GM03348 (cell line): ENCODE results near the gene TMEM187.

Experiments
- DNase-seq: peaks from one replicate; pipeline ENCODE4 v3.0.0; 2012; ENCODE audit warnings: low spot score

The TMEM187 gene

DNA sequence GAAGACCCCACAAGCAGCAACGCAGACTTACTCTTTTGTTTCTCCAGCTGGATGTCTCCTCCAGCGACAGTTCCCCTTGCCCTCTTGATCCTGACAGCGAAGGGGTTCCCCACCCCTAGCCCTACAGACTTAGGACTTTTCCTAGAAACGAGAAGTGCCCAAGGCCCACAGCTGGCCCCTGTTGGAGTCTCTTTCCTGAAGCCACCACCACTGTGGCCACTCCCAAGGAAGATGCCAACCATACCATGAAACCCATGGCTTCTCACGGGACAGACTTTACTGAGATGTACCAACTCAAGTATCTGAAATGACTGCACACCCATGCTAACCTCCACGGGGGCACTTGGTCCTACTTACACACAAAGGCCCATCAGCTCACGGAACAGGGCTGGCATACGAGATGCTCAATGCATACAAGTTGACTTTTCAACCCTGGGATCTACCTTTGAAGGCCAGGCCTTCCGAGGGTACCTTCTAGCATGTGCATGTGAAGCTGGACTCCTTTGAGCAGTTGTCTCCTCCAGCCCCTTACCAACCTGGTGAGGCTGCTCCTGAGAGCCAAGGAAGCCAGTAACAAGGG, 48.1 kb downstream of the TMEM187 start:
- no peak for DNase-seq

DNA sequence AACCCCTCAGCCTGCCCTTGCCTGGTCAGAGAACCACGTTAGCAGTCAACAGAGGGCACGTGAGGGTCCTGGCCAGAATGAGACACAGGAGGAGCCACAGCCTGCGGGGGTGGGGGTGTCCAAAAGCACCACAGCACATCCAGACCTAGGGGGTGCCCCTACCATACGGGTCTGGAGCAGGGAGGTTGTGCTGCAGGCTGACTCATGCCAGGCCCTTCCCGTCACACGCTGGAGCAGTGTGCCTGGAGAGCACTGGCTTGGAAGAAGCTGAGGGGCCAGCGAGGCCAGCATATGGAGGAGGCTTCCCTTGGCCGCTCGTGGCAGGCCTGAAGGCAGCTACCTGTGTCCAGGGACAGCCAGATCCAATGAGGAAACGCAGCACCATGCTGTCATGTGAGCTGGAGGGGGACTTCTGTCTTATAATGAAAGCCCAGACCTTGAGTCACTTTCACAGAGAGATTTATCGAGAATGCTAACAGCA, 48.6 kb downstream of the TMEM187 start:
- DNase-seq: peak; percentile 55

DNA sequence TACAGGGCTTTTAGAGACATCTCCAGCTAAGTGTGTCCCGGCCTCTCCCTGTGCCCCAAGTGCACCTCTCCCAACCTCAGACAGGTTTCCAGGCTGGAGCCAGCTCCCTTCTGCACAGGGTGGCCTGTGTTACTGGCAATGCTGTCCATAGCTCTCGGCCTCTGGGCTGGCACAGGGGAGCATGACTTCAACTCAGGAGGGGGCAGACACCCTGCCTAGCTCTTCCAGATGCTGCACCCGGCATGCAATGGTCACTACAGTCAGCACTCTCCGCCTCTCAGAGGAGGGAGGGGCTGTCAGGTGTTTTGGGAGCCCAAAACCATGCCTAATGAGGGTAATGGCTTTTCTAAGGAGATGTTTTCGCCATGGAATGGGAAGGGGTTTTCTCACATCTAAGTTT, 49.6 kb downstream of the TMEM187 start:
- DNase-seq: no peak

DNA sequence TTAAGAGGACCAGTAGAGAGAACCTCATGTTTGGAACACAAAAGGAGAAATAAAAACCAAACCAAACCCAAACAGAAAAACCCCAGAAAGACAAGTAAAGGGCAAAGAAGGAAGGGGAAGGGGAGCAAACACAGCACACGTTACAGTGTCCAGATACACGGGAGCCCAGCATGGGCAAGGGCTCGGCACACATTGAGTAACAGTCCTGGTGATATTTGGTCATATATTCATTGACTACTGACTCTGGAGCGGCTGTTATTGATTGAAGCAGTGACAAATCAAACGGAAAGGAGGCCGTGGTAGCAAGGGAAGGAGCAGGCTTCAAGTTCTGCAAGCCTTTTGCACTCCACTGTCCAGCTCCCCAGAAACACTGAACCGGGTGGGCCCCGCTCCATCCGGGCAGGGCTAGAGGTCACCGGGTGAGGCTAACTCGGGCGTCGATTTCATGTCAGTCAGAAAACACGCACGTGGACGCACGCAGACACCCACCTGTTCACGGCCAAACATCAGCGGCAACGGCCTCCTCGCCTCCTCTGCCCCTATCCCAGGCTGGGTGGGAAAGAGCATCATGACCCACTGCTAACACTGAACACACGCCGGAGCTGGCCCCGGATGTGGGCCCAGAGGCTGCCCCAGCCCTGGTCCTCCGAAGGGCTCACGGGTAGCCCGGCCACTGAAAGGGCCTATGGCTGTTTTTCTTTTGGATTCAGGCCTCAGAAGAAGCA, 50.9 kb downstream of the TMEM187 start:
- no peak for DNase-seq

DNA sequence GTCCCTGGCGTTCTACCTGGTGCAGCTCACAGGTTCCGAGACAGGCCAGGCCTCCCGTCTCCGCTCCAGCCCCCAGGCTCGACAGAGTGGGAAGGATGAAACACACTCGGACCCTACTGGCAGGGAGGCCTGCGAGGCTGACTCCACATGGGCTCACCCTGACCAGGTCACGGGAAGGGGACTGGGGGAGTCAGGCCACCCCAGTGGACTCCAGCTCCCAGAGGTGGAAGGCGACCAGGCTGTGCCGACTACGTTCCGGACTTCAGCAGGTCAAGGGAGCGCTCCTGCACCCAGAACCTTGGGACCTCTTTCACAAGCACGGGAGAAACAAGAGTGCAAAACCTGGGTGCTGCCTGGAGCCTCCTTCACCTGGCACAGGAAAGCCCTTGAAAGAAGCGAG, 51.7 kb downstream of the TMEM187 start:
- DNase-seq: no peak

DNA sequence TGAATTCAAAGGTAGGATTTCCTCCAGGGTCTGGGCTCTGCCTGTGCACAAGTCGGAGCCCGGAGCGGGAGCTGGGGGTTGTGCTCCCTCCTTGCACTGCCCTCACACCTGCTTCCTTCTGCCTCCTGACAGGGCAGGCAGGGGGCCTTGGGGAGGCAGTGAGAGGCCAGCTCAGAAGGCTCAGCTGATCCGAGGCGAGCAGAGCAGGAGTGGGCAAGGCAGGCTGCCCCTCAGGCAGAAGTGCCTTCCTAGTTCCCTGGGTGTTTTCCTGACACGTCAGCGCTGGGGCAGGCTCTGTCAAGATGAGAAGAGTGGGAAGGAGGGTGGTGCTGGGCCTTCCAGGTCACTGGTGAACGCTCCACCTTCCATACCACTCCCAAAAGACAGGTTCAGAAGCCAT, 52.7 kb downstream of the TMEM187 start:
- DNase-seq: no peak

DNA sequence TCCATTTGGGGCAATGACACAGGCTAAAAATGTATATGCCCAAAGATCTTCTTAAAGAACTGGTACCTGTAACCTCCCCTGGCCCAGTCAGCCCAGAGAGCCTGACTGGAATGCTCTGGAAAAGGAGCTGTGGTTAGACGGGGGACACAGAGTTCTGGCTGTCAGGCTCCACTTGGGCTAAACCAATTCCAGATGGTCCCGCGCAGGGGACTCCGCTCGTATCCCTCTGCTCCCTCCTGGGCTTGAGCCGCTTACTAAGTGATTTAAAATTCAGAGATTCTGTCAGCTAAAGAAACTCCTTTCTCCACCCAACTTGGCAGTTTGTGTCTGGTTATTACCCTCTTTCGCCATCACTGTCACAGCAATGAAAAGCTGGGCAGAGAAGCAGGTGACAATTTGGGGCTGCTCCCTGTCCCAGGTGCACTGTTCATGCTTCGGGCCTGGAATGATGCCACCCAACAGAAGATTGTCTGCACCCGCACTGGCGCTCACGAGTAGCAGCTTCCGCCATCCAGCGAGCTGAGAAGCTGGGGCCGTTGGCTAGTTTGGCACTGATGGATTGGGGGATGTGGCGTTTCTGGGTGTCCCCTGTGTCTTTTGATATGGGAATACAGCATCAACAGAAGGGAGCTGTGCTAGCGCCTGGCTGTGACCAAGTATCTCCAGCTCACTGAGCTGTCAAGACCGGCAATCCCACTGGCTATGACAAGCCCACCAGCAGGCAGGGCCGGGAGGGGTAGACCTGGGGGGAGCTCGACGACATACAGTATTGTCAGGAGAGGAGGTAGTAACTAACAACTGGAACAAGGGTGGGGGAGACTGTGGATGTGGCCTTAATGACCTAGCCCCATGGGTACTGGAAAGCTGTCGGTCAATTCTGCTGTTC, 53.8 kb downstream of the TMEM187 start:
- DNase-seq: peak; percentile 57

DNA sequence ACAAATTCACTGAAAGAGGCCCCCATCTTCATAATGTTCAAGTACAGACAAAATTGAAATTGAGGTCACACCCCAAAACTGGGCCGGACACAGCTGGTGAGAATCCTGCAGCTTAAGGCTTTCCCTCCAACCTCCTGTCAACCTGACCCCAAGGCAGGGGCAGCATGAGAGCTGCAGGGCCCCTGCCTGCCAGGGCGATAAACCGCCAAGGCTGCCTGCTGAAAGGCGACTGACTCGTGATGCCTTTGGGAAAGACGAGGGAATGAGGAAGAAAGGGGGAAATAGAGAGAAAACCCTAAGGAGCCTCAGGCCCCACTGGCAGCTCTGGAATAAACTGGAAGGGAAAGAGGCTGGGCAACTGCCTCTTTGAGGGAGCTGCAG, 54.5 kb downstream of the TMEM187 start:
- DNase-seq: no peak

DNA sequence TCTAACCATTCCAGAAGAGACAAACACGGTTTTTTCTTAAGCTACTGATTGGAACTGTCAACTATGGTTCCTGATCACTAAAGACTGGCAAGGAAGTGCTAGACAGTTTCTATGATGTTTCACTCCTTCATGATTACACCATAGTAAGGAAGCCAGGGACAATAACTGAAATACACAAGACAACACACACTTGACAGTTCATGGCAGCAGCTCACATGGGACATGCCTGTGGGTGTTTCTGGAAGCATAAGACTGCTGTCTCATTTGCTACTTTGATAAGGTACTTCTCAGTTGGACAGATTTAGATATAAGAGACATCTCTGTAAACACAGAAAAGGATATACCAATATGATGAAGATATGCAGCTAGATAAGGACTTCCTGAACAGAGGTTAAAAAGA, 55.4 kb downstream of the TMEM187 start:
- no peak for DNase-seq

DNA sequence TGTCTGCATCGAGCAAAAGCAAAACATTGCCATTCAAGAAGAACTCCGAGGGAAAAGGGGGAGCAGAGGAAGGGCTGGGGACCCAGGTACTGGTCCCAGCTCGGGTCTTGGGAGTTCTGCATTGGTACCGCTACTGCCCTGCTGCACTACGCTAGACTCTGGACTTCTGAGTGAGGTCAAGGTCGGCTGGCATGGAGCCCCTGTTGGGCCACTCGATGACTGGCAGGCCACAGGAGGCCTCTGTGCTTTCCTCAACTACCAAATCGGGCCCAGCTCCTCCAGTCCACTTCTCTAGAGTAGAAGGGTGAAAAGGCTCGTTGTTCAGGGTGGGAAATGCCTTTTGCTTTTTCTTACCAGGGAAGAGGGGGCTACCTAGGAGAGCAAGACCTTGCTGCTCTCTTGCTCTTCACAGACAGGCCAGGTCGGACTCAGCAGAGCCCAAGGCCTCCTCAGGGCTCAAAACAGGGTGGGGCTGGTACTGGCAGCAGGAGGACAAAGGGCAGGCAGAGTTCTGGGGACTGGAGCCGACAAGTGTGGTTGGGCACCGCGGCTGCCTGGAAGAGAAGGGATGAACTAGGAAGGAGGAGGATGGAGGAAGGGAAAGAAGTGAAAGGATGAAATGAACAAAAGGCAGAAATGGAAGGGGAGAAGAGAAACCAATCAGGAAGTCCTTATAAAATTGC, 56.1 kb downstream of the TMEM187 start:
- no peak for DNase-seq

DNA sequence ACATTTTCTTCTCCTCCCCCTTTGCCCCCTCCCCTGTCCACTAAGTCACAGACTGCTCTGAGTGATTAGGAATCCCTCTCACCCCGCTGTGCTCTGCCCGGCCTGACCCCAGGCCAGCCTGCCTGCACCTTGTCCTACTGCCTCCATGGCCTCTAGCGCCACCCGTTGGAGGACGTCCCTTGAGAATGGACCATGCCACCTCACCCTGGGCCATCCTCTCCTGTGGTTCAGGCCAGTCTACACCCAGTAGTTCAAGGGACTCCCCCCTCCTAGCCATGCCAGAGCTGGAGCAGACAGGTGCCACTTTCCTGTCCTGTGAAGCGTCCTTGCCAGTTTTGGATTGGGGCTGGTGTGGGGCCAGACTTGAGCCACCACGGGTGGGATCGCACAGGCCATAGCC, 56.9 kb downstream of the TMEM187 start:
- DNase-seq: no peak

DNA sequence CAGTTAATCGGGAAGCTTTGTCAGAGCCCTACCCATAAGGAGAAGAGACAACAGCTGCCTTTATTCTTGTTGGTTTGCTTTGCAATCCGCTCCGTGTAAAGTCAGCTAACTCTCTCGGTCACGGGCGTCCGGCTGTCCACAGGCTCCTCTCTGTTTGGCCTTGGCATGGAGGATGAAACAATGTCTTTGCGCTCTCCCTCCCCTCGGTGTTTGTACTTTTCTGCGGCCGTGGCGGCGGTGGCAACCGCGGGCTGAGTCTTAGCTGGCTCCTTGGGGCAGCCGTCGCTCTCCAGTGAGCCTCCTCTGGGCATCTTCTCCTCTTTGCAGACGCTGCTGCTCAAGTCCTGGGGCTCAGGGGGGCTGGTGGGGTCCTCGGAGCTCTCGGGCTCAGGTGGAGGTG, 57.7 kb downstream of the TMEM187 start:
- no peak for DNase-seq

DNA sequence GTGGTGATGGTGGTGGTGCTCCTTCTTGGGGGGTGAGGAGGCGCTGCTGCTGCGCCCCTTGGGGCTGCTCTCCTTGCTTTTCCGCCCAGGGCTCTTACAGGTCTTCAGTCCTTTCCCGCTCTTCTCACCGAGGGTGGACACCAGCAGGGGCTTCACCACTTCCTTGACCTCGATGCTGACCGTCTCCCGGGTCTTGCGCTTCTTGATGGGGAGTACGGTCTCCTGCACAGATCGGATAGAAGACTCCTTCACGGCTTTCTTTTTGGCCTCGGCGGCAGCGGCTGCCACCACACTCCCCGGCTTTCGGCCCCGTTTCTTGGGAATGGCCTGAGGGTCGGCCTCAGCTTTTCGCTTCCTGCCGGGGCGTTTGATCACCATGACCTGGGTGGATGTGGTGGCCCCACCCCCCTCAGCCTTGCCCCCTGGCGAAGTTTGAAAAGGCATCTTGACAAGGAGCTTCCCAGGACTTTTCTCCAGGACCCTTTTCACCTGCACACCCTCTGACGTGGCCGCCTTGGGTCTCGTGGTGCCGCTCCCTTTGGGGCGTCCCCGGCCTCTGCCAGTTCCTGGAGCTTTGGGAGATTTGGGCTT, 58.3 kb downstream of the TMEM187 start:
- DNase-seq: no peak

DNA sequence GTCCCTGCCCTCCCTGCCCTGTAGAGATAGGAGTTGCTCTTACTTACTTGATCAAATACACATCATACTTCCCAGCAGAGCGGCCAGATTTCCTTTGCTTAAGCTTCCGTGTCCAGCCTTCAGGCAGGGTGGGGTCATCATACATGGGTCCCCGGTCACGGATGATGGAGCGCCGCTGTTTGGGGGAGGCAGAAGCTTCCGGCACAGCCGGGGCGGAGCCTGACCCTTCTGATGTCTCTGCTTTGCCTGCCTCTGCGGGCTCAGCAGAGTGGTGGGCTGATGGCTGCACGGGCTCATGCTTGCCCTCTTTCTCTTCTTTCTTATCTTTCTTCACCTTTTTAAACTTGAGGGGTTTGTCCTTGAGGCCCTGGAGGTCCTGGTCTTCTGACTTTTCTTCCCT, 59.6 kb downstream of the TMEM187 start:
- no peak for DNase-seq

DNA sequence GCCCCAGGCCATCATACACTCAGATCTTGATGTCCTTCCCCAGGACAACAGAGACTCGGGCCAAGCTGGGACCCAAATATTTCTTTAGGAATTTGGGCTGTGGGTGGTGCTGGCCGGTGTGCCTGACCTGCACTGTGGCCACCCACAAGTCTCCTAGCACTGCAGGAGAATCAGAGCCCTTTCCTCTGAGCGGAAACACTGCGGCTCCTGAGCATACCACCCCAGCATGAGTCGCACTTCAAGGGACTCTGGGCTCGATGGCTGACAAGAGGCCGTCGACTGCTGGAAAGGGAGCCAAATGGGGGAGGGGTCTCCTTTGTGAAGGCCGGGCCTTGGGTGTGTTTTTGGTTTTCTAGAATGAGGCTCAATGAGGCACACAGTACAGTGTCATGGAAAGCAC, 60.1 kb downstream of the TMEM187 start:
- no peak for DNase-seq
